ENCODE data around the gene ZNF471. TPM values are rescaled to one million over a fixed set of nuclear protein-coding genes. Genes with fewer than 3 reads are reported as not detected.

Gene ZNF471
- total RNA-seq = 1 to 10 TPM; 1.4 to 3.5 (median 2.2) TPM
- total RNA-seq (2013) = 0.61 TPM
- total RNA-seq = 0.21 to 6.1 (median 1.4) reads per million in 29 experiments

DNA sequence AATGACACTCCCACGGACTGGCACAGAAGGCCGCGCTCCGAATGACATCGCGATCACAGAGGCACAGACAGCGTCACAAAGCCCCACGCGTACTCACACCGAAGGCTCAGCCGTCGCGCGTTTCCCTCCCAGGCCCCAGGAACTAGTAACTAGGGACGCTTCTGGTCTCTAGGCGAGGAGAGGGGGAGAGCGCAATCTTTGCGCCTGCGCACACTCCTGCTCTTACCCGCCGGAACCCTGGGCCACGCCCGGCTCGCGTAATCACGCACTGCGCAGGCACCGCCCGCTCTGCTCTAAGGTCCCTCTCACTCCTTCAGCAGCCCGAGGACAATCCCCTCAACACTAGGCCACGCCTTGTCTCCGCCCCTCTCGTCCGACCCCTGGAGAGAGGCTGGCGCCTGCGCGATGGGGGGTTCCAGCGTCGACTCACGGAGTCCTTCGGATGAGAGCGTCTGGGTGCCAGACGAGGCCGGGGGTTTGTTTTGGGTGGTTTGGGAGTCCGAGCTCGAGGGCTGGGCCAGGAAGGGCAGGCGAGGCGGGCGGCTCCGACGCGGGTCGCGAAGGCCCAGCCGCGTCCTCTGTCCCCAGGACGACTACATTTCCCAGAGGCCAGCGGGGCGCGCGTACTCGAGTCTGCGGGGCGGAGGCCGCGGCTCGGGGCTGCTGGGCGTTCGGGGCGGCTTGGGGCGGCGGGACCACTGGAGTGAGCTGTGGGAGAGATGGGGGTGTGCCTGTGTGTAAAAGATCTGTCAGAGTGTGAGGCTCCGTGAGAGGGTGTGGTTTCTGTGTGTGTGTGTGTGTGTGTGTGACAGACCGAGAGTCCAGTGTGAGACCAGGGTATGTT is at the start of gene ZNF471:
Gene ZNF471 (plus strand): TSS at position 410 of the 844 bp plus-strand sequence. CDS start 3,717 bp downstream, outside the sequence.
- ChIA-PET POLR2A (no interaction called here), CTCF (no interaction called here)
- Mint-ChIP-seq H3K36me3 (peaks cover 4% of the 10 kb centered on the region), H3K27me3 (peaks cover 4 to 8% of the 10 kb centered on the region in 2 donors), H3K27ac (no peak within 1 kb of the TSS), H3K9me3 (peaks cover 16 to 27% (median 25%) of the 10 kb centered on the region in 3 donors), H3K4me1 (peaks cover 0 to 7% (median 6%) of the 10 kb centered on the region in 3 donors), H3K4me3 (no peak within 1 kb of the TSS)
- peaks cover 3 to 12% of the 10 kb centered on the region in 2 experiments for H3K4me1 ChIP-seq (ENCODE audit: control insufficient read depth in 1 of 2, extremely low read depth in 1 of 2, insufficient read depth in 2 of 2, low read length in 2 of 2)
- H3K27ac ChIP-seq (ENCODE audit: low read length) = peak within 1 kb of the TSS; percentile 70
- peaks cover 5% of the 10 kb centered on the region for H3K9me3 ChIP-seq
- ATAC-seq (replicated peaks in 1 of 4) (peak; percentile 98 to 99 (median 98)), DNase-seq (peak; percentile 50 to 96 (median 82))
- peak within 1 kb of the TSS; percentile 45 to 72 for H3K4me3 ChIP-seq (ENCODE audit: control insufficient read depth in 1 of 2, extremely low read depth in 1 of 2, low read length in 1 of 2)
- WGBS (ENCODE audit: insufficient coverage) = 14% methylated on average over 63 of the region's 74 CpGs
- no peaks in the 10 kb centered on the region for H3K36me3 ChIP-seq (ENCODE audit: control insufficient read depth in 2 of 2, extremely low read depth in 1 of 2, insufficient read depth in 1 of 2, low read length in 1 of 2)
- peaks cover 0 to 19% of the 10 kb centered on the region in 2 experiments for H3K27me3 ChIP-seq (replicated peaks in 1 of 2; ENCODE audit: control insufficient read depth in 2 of 2, extremely low read depth in 1 of 2, insufficient read depth in 2 of 2, low read length in 1 of 2)

DNA sequence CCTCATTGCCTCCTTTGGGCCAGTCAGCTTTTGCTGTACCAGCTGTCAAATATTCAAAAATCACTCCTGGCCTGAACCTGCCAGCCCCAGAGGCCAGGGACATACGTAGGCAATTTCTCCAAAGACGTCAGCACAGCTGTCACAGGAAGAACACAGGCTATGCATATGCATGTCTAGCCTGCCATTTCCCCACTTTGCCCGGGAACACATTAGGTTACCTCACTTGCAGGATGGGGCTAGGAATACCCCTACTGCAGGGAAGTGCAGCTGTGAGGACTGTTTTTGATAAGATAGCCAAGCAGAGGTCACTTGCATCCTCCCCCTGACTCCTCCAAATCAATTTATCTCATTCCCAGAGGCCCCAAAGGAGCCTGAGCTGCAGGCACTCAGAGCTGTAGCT is 33.3 kb upstream of the ZNF471 start:
- Mint-ChIP-seq H3K27me3 (peaks cover 27 to 32% of the 10 kb centered on the region in 2 donors), H3K4me1 (peaks cover 0 to 14% (median 12%) of the 10 kb centered on the region in 3 donors), H3K36me3 (peaks cover 24% of the 10 kb centered on the region), H3K9me3 (peaks cover 33 to 74% (median 61%) of the 10 kb centered on the region in 3 donors), H3K4me3 (no peak overlapping the region), H3K27ac (no peak overlapping the region)
- Histone ChIP-seq H3K27ac (ENCODE audit: low read length) (no peak overlapping the region), H3K36me3 (ENCODE audit: control insufficient read depth in 2 of 2, extremely low read depth in 1 of 2, insufficient read depth in 1 of 2, low read length in 1 of 2) (no peaks in the 10 kb centered on the region), H3K9me3 (peaks cover 7% of the 10 kb centered on the region), H3K4me3 (ENCODE audit: control insufficient read depth in 1 of 2, extremely low read depth in 1 of 2, low read length in 1 of 2) (no peak overlapping the region), H3K4me1 (ENCODE audit: control insufficient read depth in 1 of 2, extremely low read depth in 1 of 2, insufficient read depth in 2 of 2, low read length in 2 of 2) (peaks cover 4 to 6% of the 10 kb centered on the region in 2 experiments), H3K27me3 (replicated peaks in 1 of 2; ENCODE audit: control insufficient read depth in 2 of 2, extremely low read depth in 1 of 2, insufficient read depth in 2 of 2, low read length in 1 of 2) (peaks cover 0 to 30% of the 10 kb centered on the region in 2 experiments)
- ATAC-seq (replicated peaks in 1 of 4) = no peak
- WGBS (ENCODE audit: insufficient coverage) = 75% methylated on average over 2 of the region's 3 CpGs
- ChIA-PET CTCF (interaction anchor here in 1 of 2 donors (0.6 kb wide), 1 partner anchor 58 kb away, joined by 4 read pairs; no protein-coding TSS in a partner anchor), POLR2A (no interaction called here)
- no peak for DNase-seq

DNA sequence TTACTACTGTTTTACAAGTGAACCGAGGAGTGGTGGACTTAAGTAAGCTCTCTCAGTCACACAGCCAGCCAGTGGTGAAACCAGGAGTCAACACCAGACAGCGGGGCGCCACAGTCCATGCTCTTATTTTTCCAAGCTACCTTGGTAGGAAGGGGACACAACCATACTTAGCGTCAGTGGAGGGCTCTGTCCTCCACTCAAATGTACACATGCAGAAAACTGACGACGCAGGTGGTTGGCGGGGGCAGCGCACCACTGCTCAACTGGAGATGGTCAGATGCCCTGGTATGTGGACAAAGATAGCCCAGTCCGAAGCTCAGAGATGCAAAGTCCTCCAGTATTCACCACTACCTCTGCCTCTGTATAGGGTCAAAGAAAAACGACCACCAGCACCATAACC is 31.6 kb upstream of the ZNF471 start:
- Mint-ChIP-seq H3K27me3 (peaks cover 32 to 36% of the 10 kb centered on the region in 2 donors), H3K36me3 (peaks cover 25% of the 10 kb centered on the region), H3K27ac (no peak overlapping the region), H3K9me3 (peaks cover 39 to 71% (median 63%) of the 10 kb centered on the region in 3 donors), H3K4me1 (peaks cover 0 to 14% (median 12%) of the 10 kb centered on the region in 3 donors), H3K4me3 (no peak overlapping the region)
- Histone ChIP-seq H3K9me3 (peaks cover 7% of the 10 kb centered on the region), H3K27ac (ENCODE audit: low read length) (no peak overlapping the region), H3K27me3 (replicated peaks in 1 of 2; ENCODE audit: control insufficient read depth in 2 of 2, extremely low read depth in 1 of 2, insufficient read depth in 2 of 2, low read length in 1 of 2) (peaks cover 0 to 30% of the 10 kb centered on the region in 2 experiments), H3K4me1 (ENCODE audit: control insufficient read depth in 1 of 2, extremely low read depth in 1 of 2, insufficient read depth in 2 of 2, low read length in 2 of 2) (peaks cover 4 to 6% of the 10 kb centered on the region in 2 experiments), H3K36me3 (ENCODE audit: control insufficient read depth in 2 of 2, extremely low read depth in 1 of 2, insufficient read depth in 1 of 2, low read length in 1 of 2) (no peaks in the 10 kb centered on the region), H3K4me3 (ENCODE audit: control insufficient read depth in 1 of 2, extremely low read depth in 1 of 2, low read length in 1 of 2) (no peak overlapping the region)
- ATAC-seq (replicated peaks in 1 of 4) = no peak
- WGBS (ENCODE audit: insufficient coverage) = 83% methylated on average over 1 of the region's 10 CpGs
- DNase-seq = no peak
- ChIA-PET POLR2A (no interaction called here), CTCF (no interaction called here)

DNA sequence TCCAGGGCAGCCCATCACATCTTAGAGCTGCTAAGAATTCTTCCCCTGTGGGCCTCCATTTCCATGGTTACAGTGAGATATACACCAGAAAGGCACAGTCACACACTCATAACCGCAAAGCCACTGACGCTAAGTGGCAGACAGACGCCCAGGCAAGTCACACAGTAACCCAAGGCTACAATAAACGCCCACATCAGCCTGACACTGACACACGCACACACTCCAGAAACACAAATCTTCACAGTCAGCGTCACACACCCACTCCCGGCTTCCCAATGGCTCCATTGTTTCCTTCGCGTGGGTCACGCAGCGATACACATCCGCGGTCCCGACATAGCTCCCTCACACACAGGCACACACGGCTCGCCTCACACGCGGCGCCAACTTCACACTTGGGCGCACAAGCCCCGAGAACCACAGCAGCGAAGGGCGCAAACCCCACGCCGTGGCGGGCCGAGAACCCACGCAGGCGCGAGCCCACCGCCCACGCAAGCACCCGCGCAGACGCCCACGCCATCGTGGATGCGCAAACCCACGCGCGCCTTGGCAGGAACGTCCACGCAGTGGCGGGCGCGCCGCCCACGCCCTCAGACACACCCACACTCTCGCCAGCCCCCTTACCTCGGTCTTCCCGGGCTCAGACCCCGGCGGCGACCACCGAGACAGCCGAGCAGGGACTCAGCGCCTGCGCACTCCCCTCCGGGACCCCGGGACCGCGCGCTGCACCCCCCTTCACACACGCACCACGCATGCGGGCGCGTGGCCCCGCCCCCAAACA is 30.8 kb upstream of the ZNF471 start, which contains the start of gene ZNF667:
Gene ZNF667 (minus strand): TSS at position 695 of the 778 bp plus-strand sequence. CDS start 14,975 bp downstream, outside the sequence.
- H3K9me3 Mint-ChIP-seq = peaks cover 43 to 67% (median 63%) of the 10 kb centered on the region in 3 donors
- ATAC-seq (replicated peaks in 1 of 4) (peak in 2 of 4 experiments; percentile 15 to 60), DNase-seq (peak in 30 of 35 experiments; percentile 8 to 73 (median 35))
- H3K27ac Mint-ChIP-seq = peak within 1 kb of the TSS; percentile 79 to 84
- Histone ChIP-seq H3K4me1 (ENCODE audit: control insufficient read depth in 1 of 2, extremely low read depth in 1 of 2, insufficient read depth in 2 of 2, low read length in 2 of 2) (peaks cover 4 to 6% of the 10 kb centered on the region in 2 experiments), H3K9me3 (peaks cover 7% of the 10 kb centered on the region), H3K27ac (ENCODE audit: low read length) (no peak within 1 kb of the TSS), H3K27me3 (replicated peaks in 1 of 2; ENCODE audit: control insufficient read depth in 2 of 2, extremely low read depth in 1 of 2, insufficient read depth in 2 of 2, low read length in 1 of 2) (peaks cover 0 to 30% of the 10 kb centered on the region in 2 experiments), H3K36me3 (ENCODE audit: control insufficient read depth in 2 of 2, extremely low read depth in 1 of 2, insufficient read depth in 1 of 2, low read length in 1 of 2) (no peaks in the 10 kb centered on the region), H3K4me3 (ENCODE audit: control insufficient read depth in 1 of 2, extremely low read depth in 1 of 2, low read length in 1 of 2) (peak within 1 kb of the TSS; percentile 18 to 78)
- H3K4me1 Mint-ChIP-seq = peaks cover 0 to 14% (median 12%) of the 10 kb centered on the region in 3 donors
- peaks cover 25% of the 10 kb centered on the region for H3K36me3 Mint-ChIP-seq
- 8% methylated on average over 69 of the region's 69 CpGs for WGBS (ENCODE audit: insufficient coverage)
- ChIA-PET POLR2A (no interaction called here), CTCF (no interaction called here)
- peak within 1 kb of the TSS; percentile 87 to 90 (median 87) for H3K4me3 Mint-ChIP-seq
- peaks cover 36% of the 10 kb centered on the region in 2 donors for H3K27me3 Mint-ChIP-seq

- Mint-ChIP-seq H3K9me3 (peaks cover 39 to 59% (median 55%) of the 10 kb centered on the region in 3 donors), H3K27ac (peak overlapping the region; percentile 79 to 84), H3K4me1 (peaks cover 0 to 14% (median 12%) of the 10 kb centered on the region in 3 donors), H3K4me3 (peak overlapping the region; percentile 87 to 90 (median 87)), H3K27me3 (peaks cover 36% of the 10 kb centered on the region in 2 donors), H3K36me3 (peaks cover 20% of the 10 kb centered on the region)
- DNase-seq (peak; percentile 1 to 81 (median 57)), ATAC-seq (replicated peaks in 1 of 4) (peak; percentile 76 to 85 (median 82))
- H3K27ac ChIP-seq (ENCODE audit: low read length) = no peak overlapping the region
- H3K4me3 ChIP-seq (ENCODE audit: control insufficient read depth in 1 of 2, extremely low read depth in 1 of 2, low read length in 1 of 2) = peak overlapping the region; percentile 18 to 78
- H3K36me3 ChIP-seq (ENCODE audit: control insufficient read depth in 2 of 2, extremely low read depth in 1 of 2, insufficient read depth in 1 of 2, low read length in 1 of 2) = no peaks in the 10 kb centered on the region
- peaks cover 7% of the 10 kb centered on the region for H3K9me3 ChIP-seq
- peaks cover 4 to 6% of the 10 kb centered on the region in 2 experiments for H3K4me1 ChIP-seq (ENCODE audit: control insufficient read depth in 1 of 2, extremely low read depth in 1 of 2, insufficient read depth in 2 of 2, low read length in 2 of 2)
- H3K27me3 ChIP-seq (replicated peaks in 1 of 2; ENCODE audit: control insufficient read depth in 2 of 2, extremely low read depth in 1 of 2, insufficient read depth in 2 of 2, low read length in 1 of 2) = peaks cover 0 to 30% of the 10 kb centered on the region in 2 experiments
- WGBS (ENCODE audit: insufficient coverage) = 7% methylated on average over 75 of the region's 80 CpGs
- POLR2A ChIA-PET = no interaction called here
- CTCF ChIA-PET = no interaction called here
Measured at GRCh38 chr19:56477429-56478338, 30.0 kb upstream of the ZNF471 start.

Measured in T-cell (primary cell).